C4-2B (cell line): Measurements from ENCODE around the gene EPHA10.
"Not testable (repeated sequence)": the region's sequence is repeated elsewhere in the genome, so short reads cannot be mapped to it uniquely, and the experiment has no call there.

Source experiments
- H3K27ac ChIP-seq: fragments of 450-650 bp; 2 replicates; pipeline ENCODE4 v1.5.1; 2017
- CTCF ChIP-seq: fragments of 450-650 bp; conservative IDR thresholded peaks from 2 replicates; pipeline ENCODE4 v1.5.1; 2017; ENCODE audit warnings: mild to moderate bottlenecking
- ZFX ChIP-seq: fragments of 450-650 bp; IDR thresholded peaks from 2 replicates; pipeline ENCODE4 v1.6.1; 2017

The EPHA10 gene

GRCh38 chr1:37685722-37686121, 79.2 kb downstream of the EPHA10 start:
- TF ChIP-seq ZFX (no peak), CTCF (no peak)
- no peak overlapping the region for H3K27ac ChIP-seq

GRCh38 chr1:37684182-37684581, 80.7 kb downstream of the EPHA10 start:
- H3K27ac ChIP-seq, result not testable (repeated sequence)

- TF ChIP-seq CTCF (peak; percentile 92), ZFX (no peak)
- H3K27ac ChIP-seq, result no peak overlapping the region
Measured at GRCh38 chr1:37682334-37682987, 82.5 kb downstream of the EPHA10 start.

GRCh38 chr1:37680933-37681332, 84.0 kb downstream of the EPHA10 start:
- no peak for TF ChIP-seq CTCF
- no peak for TF ChIP-seq ZFX
- no peak overlapping the region for H3K27ac ChIP-seq

GRCh38 chr1:37677808-37678207, 87.1 kb downstream of the EPHA10 start:
- H3K27ac ChIP-seq, result no peak overlapping the region
- no peak for TF ChIP-seq CTCF
- no peak for TF ChIP-seq ZFX

- no peak overlapping the region for H3K27ac ChIP-seq
- TF ChIP-seq ZFX, result no peak
- TF ChIP-seq CTCF, result no peak
Measured at GRCh38 chr1:37677143-37677439, 87.8 kb downstream of the EPHA10 start.

GRCh38 chr1:37676281-37677142, 88.4 kb downstream of the EPHA10 start:
- H3K27ac ChIP-seq, result no peak overlapping the region
- no peak for TF ChIP-seq CTCF
- no peak for TF ChIP-seq ZFX

GRCh38 chr1:37673920-37674319, 91.0 kb downstream of the EPHA10 start:
- no peak overlapping the region for H3K27ac ChIP-seq

More at GRCh38 chr1:37673920-37674319, 91.0 kb downstream of the EPHA10 start:
- TF ChIP-seq CTCF (no peak), ZFX (no peak)
